HEK293 (cell line): ENCODE results near the gene PDE4B.
"Not testable (repeated sequence)": the region's sequence is repeated elsewhere in the genome, so short reads cannot be mapped to it uniquely, and the experiment has no call there.

ENCODE experiments used
- CTCF ChIA-PET: fragments of 350-600 bp; formaldehyde crosslinking; extraction: SDS; loops from one replicate; lab custom pipeline; 2021; ENCODE audit warnings: antibody characterized with exemption; lab: Yijun Ruan, JAX
- POLR2A ChIA-PET: fragments of 300-600 bp; formaldehyde crosslinking; extraction: SDS; loops from one replicate; lab custom pipeline; 2020; ENCODE audit warnings: antibody characterized with exemption, inconsistent platforms; lab: Yijun Ruan, JAX
- H3K27ac ChIP-seq: fragments of 200-500 bp; sonication (Bioruptor generic); 2 replicates; pipeline ENCODE4 v1.5.1; 2014; ENCODE audit warnings: low read depth, low read length, control low read depth, inconsistent platforms; ENCODE audit errors: extremely low read depth
- H3K36me3 ChIP-seq, 2 experiments: fragments of 200-500 bp in 1 of 2; sonication (Bioruptor generic) in 1 of 2; 1 replicate in 1 of 2; 2 replicates in 1 of 2; pipeline ENCODE4 v1.5.1; 2014 to 2017; ENCODE audit warnings: inconsistent platforms in 2 of 2, low read length in 2 of 2; ENCODE audit not compliant: control insufficient read depth in 2 of 2, insufficient read depth in 1 of 2
- H3K4me1 ChIP-seq: fragments of 200-500 bp; sonication (Bioruptor generic); 2 replicates; pipeline ENCODE4 v1.5.1; 2014; ENCODE audit warnings: mild to moderate bottlenecking, low read length, inconsistent platforms; ENCODE audit not compliant: control insufficient read depth, insufficient read depth
- H3K4me3 ChIP-seq: 2 replicates; pipeline ENCODE4 v1.5.1; 2011; ENCODE audit warnings: low read depth, mild to moderate bottlenecking, control low read depth, low read length, moderate library complexity
- H3K9me3 ChIP-seq: fragments of 200-500 bp; sonication (Bioruptor generic); 2 replicates; pipeline ENCODE4 v1.5.1; 2014; ENCODE audit warnings: low read depth, low read length, inconsistent platforms; ENCODE audit not compliant: control insufficient read depth, insufficient read depth
- MEIS1 ChIP-seq: sonication (generic); formaldehyde crosslinking; IDR thresholded peaks from 2 replicates; pipeline ENCODE4 v1.8.1; 2022; ENCODE audit warnings: missing genetic modification reagents, mild to moderate bottlenecking, borderline replicate concordance
- OSR2 ChIP-seq: fragments of 450-650 bp; formaldehyde crosslinking; IDR thresholded peaks from 2 replicates; pipeline ENCODE4 v1.5.1; 2016; ENCODE audit warnings: missing biosample characterization, missing genetic modification characterization
- SCRT2 ChIP-seq: fragments of 450-650 bp; formaldehyde crosslinking; IDR thresholded peaks from 2 replicates; pipeline ENCODE4 v1.5.1; 2016; ENCODE audit warnings: missing biosample characterization, missing genetic modification characterization
- YY1 ChIP-seq: fragments of 450-650 bp; formaldehyde crosslinking; IDR thresholded peaks from 2 replicates; pipeline ENCODE4 v1.5.1; 2018; ENCODE audit warnings: missing biosample characterization, missing genetic modification characterization
- ZNF121 ChIP-seq: fragments of 450-650 bp; formaldehyde crosslinking; IDR thresholded peaks from 2 replicates; pipeline ENCODE4 v1.5.1; 2016; ENCODE audit warnings: missing biosample characterization, missing genetic modification characterization
- ZNF132 ChIP-seq: fragments of 450-650 bp; formaldehyde crosslinking; IDR thresholded peaks from 2 replicates; pipeline ENCODE4 v1.5.1; 2017; ENCODE audit warnings: missing biosample characterization, missing genetic modification characterization, borderline replicate concordance
- ZNF133 ChIP-seq: fragments of 450-650 bp; formaldehyde crosslinking; IDR thresholded peaks from 2 replicates; pipeline ENCODE4 v1.5.1; 2016; ENCODE audit warnings: missing biosample characterization, missing genetic modification characterization
- ZNF140 ChIP-seq: fragments of 450-650 bp; formaldehyde crosslinking; IDR thresholded peaks from 2 replicates; pipeline ENCODE4 v1.5.1; 2016; ENCODE audit warnings: missing biosample characterization, missing genetic modification characterization
- ZNF174 ChIP-seq: fragments of 450-650 bp; formaldehyde crosslinking; IDR thresholded peaks from 2 replicates; pipeline ENCODE4 v1.5.0; 2017; ENCODE audit warnings: missing biosample characterization, mild to moderate bottlenecking, missing genetic modification characterization
- ZNF366 ChIP-seq: fragments of 450-650 bp; formaldehyde crosslinking; conservative IDR thresholded peaks from 2 replicates; pipeline ENCODE4 v1.5.1; 2016; ENCODE audit warnings: missing biosample characterization, missing genetic modification characterization
- ZNF404 ChIP-seq: fragments of 450-650 bp; formaldehyde crosslinking; IDR thresholded peaks from 2 replicates; pipeline ENCODE4 v1.5.1; 2017; ENCODE audit warnings: missing biosample characterization, missing genetic modification characterization
- ZNF501 ChIP-seq: fragments of 450-650 bp; formaldehyde crosslinking; IDR thresholded peaks from 2 replicates; pipeline ENCODE4 v1.5.1; 2016; ENCODE audit warnings: missing biosample characterization, missing genetic modification characterization
- ZNF658 ChIP-seq: fragments of 450-650 bp; formaldehyde crosslinking; IDR thresholded peaks from 2 replicates; pipeline ENCODE4; 2016; ENCODE audit warnings: missing biosample characterization, missing genetic modification characterization
- ZNF664 ChIP-seq: fragments of 450-650 bp; formaldehyde crosslinking; IDR thresholded peaks from 2 replicates; pipeline ENCODE4 v1.5.1; 2016; ENCODE audit warnings: missing biosample characterization, missing genetic modification characterization
- ZNF768 ChIP-seq: fragments of 450-650 bp; formaldehyde crosslinking; IDR thresholded peaks from 2 replicates; pipeline ENCODE4 v1.5.1; 2018; ENCODE audit warnings: missing biosample characterization, mild to moderate bottlenecking, missing genetic modification characterization
- ZNF776 ChIP-seq: fragments of 450-650 bp; formaldehyde crosslinking; IDR thresholded peaks from 2 replicates; pipeline ENCODE4 v1.5.0; 2017; ENCODE audit warnings: missing biosample characterization, missing genetic modification characterization, borderline replicate concordance
- TF ChIP-seq, protein P1 (sequence below): fragments of 450-650 bp; formaldehyde crosslinking; IDR thresholded peaks from 2 replicates; pipeline ENCODE4 v1.5.1; 2016; ENCODE audit warnings: missing biosample characterization, missing genetic modification characterization
- TF ChIP-seq, protein P2 (sequence below): fragments of 450-650 bp; formaldehyde crosslinking; IDR thresholded peaks from 2 replicates; pipeline ENCODE4 v1.5.1; 2016; ENCODE audit warnings: missing biosample characterization, missing genetic modification characterization

The PDE4B gene

DNA sequence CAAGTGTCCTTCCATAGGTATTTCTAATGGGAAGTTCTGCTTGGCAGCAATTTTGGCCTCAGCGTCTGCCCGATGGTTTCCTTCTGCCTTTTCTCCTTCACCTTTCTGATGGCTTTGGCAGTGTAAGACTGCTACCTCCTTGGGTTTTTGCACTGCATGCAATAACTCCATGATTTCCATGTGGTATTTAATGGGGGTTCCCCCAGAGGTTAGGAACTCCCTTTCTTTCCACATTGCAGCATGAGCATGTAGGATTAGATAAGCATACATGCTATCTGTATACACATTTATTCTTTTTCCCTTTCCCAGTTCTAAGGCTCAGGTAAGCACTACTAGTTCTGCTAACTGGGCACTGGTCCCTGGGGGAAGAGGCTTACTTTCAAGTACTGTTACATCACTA lies 628.2 kb downstream of the PDE4B start:
- H3K36me3 ChIP-seq, CTCF ChIA-PET, H3K9me3 ChIP-seq, H3K27ac ChIP-seq, H3K4me3 ChIP-seq, POLR2A ChIA-PET, H3K4me1 ChIP-seq: not testable (repeated sequence)

DNA sequence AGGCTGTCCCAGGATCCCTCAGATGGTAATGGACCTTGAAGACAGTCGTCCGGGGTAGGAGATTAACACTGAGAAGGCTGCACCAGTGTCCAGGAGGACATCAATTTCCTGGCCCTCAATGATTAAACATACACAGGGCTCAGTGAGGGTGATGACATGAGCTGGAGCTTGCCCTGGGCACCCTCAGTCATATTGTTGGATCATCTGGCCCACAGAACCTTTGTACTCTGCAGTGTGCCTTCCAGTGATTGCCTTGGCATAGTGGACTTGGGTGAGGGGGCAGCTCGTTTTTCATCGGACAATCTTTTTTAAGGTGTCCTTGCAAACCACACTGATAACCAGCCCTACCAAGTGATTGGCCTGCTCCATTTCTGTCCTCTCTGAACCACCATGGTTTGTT lies 630.1 kb downstream of the PDE4B start:
- Histone ChIP-seq H3K4me1 (no peaks in the 10 kb centered on the region), H3K27ac (no peak overlapping the region), H3K9me3 (no peaks in the 10 kb centered on the region), H3K36me3 (no peaks in the 10 kb centered on the region), H3K4me3 (no peak overlapping the region)
- CTCF ChIA-PET: no interaction called here
- TF ChIP-seq ZNF121 (tag by site-specific recombination): no peak
- no peak for TF ChIP-seq ZNF132
- TF ChIP-seq ZNF140 (tag by site-specific recombination): no peak
- no peak for TF ChIP-seq ZNF133 (tag by site-specific recombination)
- no peak for TF ChIP-seq ZNF664 (tag by site-specific recombination)
- TF ChIP-seq SCRT2 (tag by site-specific recombination): no peak
- TF ChIP-seq ZNF501: no peak
- no peak for TF ChIP-seq ZNF404 (tag by site-specific recombination)
- no peak for TF ChIP-seq OSR2
- TF ChIP-seq ZNF366: no peak
- TF ChIP-seq YY1 (tag by site-specific recombination): no peak
- TF ChIP-seq ZNF768 (tag by site-specific recombination): no peak
- no peak for TF ChIP-seq ZNF174
- TF ChIP-seq, protein P1, sequence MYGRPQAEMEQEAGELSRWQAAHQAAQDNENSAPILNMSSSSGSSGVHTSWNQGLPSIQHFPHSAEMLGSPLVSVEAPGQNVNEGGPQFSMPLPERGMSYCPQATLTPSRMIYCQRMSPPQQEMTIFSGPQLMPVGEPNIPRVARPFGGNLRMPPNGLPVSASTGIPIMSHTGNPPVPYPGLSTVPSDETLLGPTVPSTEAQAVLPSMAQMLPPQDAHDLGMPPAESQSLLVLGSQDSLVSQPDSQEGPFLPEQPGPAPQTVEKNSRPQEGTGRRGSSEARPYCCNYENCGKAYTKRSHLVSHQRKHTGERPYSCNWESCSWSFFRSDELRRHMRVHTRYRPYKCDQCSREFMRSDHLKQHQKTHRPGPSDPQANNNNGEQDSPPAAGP (tag by site-specific recombination): no peak
- TF ChIP-seq ZNF776: no peak
- TF ChIP-seq, protein P2, sequence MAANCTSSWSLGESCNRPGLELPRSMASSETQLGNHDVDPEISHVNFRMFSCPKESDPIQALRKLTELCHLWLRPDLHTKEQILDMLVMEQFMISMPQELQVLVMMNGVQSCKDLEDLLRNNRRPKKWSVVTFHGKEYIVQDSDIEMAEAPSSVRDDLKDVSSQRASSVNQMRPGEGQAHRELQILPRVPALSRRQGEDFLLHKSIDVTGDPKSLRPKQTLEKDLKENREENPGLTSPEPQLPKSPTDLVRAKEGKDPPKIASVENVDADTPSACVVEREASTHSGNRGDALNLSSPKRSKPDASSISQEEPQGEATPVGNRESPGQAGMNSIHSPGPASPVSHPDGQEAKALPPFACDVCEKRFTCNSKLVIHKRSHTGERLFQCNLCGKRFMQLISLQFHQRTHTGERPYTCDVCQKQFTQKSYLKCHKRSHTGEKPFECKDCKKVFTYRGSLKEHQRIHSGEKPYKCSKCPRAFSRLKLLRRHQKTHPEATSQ (tag by site-specific recombination): no peak
- TF ChIP-seq ZNF658 (tag by site-specific recombination): no peak
- TF ChIP-seq MEIS1 (CRISPR knock-in tag): no peak
- POLR2A ChIA-PET: no interaction called here
